Ramos (cell line): ENCODE measurements around the gene SLC4A2.

Source experiments
- in situ Hi-C: fragments of 300-500 bp; cut with MboI; formaldehyde crosslinking; loops from one replicate; pipeline ENCODE4 v1.14.3; 2022; ENCODE audit warnings: low sequenced_read_pairs; ENCODE audit not compliant: unreplicated experiment

SLC4A2 gene

GRCh38 chr7:151109094-151110048 is 50.0 kb downstream of the SLC4A2 start:
- in situ Hi-C loops = loop anchor here (10.0 kb wide), 1 partner anchor 325 kb away; no protein-coding TSS in a partner anchor

- in situ Hi-C loops = no loop called here
These were observed 51.0 kb downstream of the SLC4A2 start for GRCh38 chr7:151110236-151110940.

- in situ Hi-C loops = no loop called here
These were observed 51.7 kb downstream of the SLC4A2 start for GRCh38 chr7:151110941-151111645.

GRCh38 chr7:151113344-151114150 is 54.2 kb downstream of the SLC4A2 start:
- in situ Hi-C loops = no loop called here

GRCh38 chr7:151114151-151115090 is 55.0 kb downstream of the SLC4A2 start:
- in situ Hi-C loops = no loop called here

- in situ Hi-C loops = no loop called here
These were observed 55.9 kb downstream of the SLC4A2 start for GRCh38 chr7:151115121-151115835.

- in situ Hi-C loops = no loop called here
These were observed 56.5 kb downstream of the SLC4A2 start for GRCh38 chr7:151115836-151116418.

GRCh38 chr7:151116603-151117440 is 57.4 kb downstream of the SLC4A2 start:
- in situ Hi-C loops = no loop called here

GRCh38 chr7:151117565-151117964 is 58.2 kb downstream of the SLC4A2 start:
- in situ Hi-C loops = no loop called here

GRCh38 chr7:151118108-151119054 is 59.0 kb downstream of the SLC4A2 start:
- in situ Hi-C loops = no loop called here

- in situ Hi-C loops = no loop called here
These were observed 59.6 kb downstream of the SLC4A2 start for GRCh38 chr7:151119055-151119415.

- in situ Hi-C loops = loop anchor here (10.0 kb wide), 1 partner anchor 185 kb away; no protein-coding TSS in a partner anchor
These were observed 60.5 kb downstream of the SLC4A2 start for GRCh38 chr7:151119902-151120301.

GRCh38 chr7:151120896-151121295 is 61.5 kb downstream of the SLC4A2 start:
- in situ Hi-C loops = loop anchor here (10.0 kb wide), 1 partner anchor 184 kb away; no protein-coding TSS in a partner anchor

- in situ Hi-C loops = loop anchor here (10.0 kb wide), 1 partner anchor 183 kb away; no protein-coding TSS in a partner anchor
These were observed 62.2 kb downstream of the SLC4A2 start for GRCh38 chr7:151121380-151122170.

- in situ Hi-C loops = loop anchor here (10.0 kb wide), 1 partner anchor 183 kb away; no protein-coding TSS in a partner anchor
These were observed 62.9 kb downstream of the SLC4A2 start for GRCh38 chr7:151122276-151122675.
